Measurements from ENCODE around the gene PAQR5.
"Not testable (repeated sequence)": the region's sequence is repeated elsewhere in the genome, so short reads cannot be mapped to it uniquely, and the experiment has no call there.

The PAQR5 gene

DNA sequence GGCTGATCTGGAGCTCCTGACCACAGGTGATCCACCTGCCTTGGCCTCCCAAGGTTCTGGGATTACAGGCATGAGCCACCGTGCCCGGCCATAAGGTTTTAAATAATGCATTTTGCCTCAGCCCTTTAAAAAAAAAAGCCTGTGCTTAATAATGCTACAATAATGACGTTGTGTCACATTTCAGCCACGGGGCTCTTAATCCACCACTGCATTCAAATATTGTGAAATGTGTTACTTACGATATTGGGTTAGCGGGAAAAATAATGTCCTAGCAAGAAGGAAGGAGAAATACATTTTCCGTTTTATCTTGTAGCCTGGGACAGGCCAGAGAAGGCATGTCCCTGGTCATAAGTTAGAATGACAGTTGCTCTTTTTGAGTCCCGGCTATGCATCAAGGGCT is 17.6 kb downstream of the PAQR5 start:
- DNase-seq (ENCODE audit: low read depth), result no peak

DNA sequence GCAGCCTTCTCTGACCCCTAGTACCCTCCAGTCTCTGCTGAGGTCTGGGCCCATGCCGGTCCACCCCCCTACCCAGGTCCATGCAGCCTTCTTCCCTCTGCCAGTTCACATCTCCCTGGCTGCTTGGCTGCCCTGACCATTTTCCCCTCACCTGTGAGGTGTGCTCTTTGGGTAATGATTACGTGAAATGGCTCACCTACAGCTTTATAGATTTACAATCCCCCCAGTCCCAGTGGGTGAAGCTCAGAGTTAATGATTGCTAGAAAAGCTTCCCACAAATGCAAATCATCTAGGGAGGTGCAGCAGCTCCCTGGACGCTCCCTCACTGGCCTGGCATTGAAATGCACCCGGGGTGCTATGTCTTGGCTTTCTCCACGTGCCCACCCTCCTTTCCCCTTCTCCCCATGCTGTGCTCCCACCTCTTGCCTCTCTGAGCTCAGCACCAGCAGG is 18.7 kb downstream of the PAQR5 start:
- no peak for DNase-seq (ENCODE audit: low read depth)

GRCh38 chr15:69318033-69318432 is 19.3 kb downstream of the PAQR5 start:
- DNase-seq (ENCODE audit: low read depth), result no peak

- DNase-seq (ENCODE audit: low read depth), result no peak
Measured at GRCh38 chr15:69319384-69320375, 21.0 kb downstream of the PAQR5 start.

DNA sequence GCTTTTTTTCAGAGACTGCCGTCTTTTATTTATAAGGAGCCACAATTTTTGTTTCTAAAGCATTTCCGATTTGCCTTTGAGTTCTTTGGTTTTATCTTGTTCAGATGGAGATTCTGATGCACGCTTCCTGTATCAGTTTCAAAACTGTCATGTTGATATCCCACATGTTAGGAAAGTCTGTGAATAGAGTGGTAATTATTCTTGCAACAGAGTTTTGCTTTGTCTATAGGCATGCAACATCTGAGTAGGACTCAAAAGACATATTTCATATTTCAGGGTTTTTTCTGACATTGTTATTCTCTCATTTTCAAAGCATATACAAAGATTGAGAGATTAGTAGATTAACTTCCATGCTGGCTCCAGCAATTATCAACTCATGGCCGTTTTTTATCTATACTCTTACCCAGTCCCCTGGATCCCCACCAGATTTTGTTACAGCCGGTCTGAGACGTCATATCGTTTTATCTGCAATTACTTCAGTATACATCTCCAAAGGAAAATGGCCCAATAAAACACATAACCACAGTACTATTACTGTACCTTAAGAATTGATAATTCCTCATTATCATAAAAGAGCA is 22.4 kb downstream of the PAQR5 start:
- DNase-seq (ENCODE audit: low read depth), result no peak

- DNase-seq (ENCODE audit: low read depth), result no peak
Measured at GRCh38 chr15:69323893-69324430, 25.2 kb downstream of the PAQR5 start.

- no peak for DNase-seq (ENCODE audit: low read depth)
Measured at GRCh38 chr15:69324565-69324964, 25.9 kb downstream of the PAQR5 start.

GRCh38 chr15:69325456-69325971 is 26.8 kb downstream of the PAQR5 start:
- DNase-seq (ENCODE audit: low read depth), result no peak

- no peak for DNase-seq (ENCODE audit: low read depth)
Measured at GRCh38 chr15:69328080-69328479, 29.4 kb downstream of the PAQR5 start.

DNA sequence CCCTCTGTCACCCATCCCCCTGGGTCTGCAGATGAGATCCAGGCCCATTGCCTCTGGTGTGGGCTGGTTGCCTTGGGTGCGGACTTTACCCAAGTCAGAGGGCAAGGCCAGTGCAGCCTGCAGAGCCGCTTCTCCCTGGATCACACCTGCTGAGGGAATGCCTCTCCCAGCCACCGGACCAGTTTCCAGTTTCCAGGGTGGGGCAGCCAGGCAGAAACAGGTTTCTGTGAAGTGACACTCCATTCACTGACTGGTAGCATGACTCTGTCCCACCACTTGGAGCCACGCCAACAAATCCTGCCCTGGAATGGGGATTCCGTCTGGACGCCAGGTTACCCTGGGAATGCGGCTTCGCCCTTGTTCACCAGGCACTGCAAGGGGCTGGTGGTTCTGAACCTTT is 30.0 kb downstream of the PAQR5 start:
- DNase-seq (ENCODE audit: low read depth), result no peak

DNA sequence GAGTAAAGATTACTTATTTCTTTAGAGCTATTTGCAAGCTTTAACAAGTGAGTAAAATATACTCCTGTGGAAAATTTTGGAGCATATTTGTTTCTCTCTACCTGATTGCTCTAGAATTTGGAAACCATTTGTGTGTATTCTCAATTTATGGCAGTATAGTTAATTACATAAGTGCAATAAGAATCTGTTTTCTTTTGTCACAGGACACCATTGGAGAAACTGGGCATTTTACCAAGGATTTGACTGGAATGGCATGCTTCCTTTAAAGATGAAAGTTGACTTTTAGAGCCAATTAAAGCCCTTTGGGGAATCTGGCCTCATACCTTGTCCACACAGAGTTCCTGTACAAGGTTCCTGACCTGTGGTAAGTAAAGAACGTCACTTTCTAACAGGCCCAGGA is 38.4 kb downstream of the PAQR5 start:
- no peak for DNase-seq (ENCODE audit: low read depth)

DNA sequence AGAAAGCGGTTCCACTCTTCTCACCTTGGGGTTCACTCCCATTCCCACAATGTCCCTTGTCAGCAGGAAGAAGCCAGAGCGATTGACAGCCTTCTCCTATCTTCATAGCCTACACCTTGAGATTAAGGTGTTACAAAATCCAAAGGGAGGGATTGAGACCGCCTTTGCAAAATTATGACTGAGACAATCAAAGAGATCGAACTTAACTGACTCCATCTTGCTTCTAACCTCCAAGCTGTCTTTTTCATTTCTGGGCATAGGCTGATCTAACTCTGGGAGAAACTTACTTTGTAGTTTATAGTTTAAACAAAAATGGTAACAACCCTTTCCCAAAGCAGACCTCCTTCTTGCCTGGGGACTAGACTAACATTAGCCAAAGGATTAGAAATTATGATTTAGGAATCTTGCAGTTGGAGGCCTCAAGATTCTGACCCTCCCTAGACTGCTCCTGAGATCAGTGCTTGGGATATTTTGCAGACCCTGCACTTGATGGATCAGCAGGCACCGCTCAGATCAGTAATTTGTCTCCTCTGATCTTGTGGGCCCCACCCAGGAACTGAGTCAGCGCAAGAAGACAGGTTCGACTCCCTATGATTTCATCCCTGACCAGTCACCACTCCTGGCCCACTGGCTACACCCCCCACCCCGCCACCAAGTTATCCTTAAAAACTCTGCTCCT is 40.0 kb downstream of the PAQR5 start:
- no peak for DNase-seq (ENCODE audit: low read depth)

- not testable (repeated sequence) for DNase-seq (ENCODE audit: low read depth)
Measured at GRCh38 chr15:69339214-69339543, 40.5 kb downstream of the PAQR5 start.

GRCh38 chr15:69340243-69340900 is 41.7 kb downstream of the PAQR5 start:
- DNase-seq (ENCODE audit: low read depth), result no peak

- DNase-seq (ENCODE audit: low read depth), result no peak
Measured at GRCh38 chr15:69341356-69341755, 42.6 kb downstream of the PAQR5 start.

DNA sequence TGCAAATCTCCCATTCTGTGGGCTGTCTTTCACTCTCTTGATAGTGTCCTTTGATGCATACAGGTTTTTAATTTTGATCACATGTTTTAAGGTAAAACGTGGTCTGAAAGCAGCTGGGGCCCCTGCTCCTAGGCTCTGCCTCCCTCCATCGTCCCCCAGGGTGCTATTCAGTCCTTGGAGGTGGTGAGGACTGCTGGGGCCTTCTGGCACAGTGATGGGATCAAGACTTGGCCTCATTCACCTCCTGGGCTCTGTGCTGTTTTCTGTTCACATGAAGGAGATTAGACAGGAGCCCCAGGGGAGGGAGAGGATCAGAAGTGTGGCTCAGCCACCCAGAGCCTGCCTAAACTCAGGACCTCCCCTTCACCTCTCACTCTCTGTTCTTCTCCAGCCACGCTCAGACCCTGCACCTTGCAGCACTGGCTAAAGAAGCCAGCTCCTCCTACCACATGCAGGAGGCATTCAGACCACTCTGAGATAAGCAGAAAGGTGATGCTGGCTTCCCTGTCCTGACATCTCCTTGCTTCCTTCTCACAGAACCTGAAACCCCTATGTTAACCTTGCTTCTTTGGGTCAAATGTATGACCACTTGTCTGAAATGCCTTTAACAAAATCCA is 43.9 kb downstream of the PAQR5 start:
- DNase-seq (ENCODE audit: low read depth), result no peak

GRCh38 chr15:69343133-69343532 is 44.4 kb downstream of the PAQR5 start:
- no peak for DNase-seq (ENCODE audit: low read depth)

DNA sequence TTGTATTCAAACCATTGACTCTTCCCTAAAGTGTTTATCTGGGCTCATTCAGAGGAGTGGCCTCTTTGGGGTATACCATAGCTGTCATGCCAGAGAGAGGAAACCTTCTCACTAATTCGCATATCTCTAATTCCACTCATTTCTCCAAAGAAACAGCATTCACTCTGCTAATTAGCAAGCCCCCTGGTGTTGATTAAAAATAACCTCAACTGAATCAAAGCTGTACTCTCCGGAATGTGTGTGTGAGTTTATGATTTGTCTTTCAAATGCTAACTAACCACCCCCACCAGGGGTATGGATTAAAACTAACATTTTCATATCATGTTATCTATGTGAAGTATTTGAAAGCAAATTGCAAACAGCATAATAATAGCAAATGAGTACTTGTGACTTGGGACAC is 45.5 kb downstream of the PAQR5 start:
- DNase-seq (ENCODE audit: low read depth), result no peak

DNA sequence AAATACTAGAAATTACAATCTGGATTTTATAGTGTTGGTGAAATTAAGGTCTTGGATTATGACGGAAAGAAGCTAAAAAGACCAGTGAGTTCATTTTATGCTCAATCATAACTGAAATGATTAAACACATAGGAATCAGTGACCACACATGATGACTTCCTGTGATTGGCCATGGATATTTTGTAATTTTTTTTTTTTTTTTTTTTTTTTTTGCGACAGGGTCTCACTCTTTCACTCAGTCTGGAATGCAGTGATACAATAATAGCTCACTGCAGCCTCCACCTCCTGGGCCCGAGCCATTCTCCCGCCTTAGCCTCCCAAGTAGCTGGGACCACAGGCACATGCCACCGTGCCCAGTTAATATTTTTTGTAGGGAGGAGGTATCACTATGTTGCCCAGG is 47.4 kb downstream of the PAQR5 start:
- no peak for DNase-seq (ENCODE audit: low read depth)

DNA sequence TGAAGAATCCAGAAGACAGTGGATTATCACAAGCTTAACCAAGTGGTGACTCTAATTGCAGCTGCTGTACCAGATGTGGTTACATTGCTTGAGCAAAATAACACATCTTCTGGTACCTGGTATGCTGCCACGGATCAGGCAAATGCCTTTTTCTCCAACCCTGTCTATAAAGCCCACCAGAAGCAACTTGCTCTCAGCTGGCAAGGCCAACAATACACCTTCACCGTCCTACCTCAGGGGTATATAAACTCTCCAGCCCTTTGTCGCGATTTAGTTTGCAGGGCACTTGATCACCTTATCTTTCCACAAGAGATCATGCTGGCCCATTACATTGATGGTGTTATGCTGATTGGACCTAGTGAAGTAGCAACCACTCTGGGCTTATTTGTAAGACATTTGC is 52.6 kb downstream of the PAQR5 start:
- DNase-seq (ENCODE audit: low read depth), result no peak

- no peak for DNase-seq (ENCODE audit: low read depth)
Measured at GRCh38 chr15:69351884-69352283, 53.2 kb downstream of the PAQR5 start.
